Embryonic facial prominence (tissue), 1 donor: ENCODE data around the gene SH3BP2.

ENCODE experiments used
- DNase-seq: peaks from one replicate; pipeline ENCODE4 v3.0.0-alpha.2; 2016; ENCODE audit errors: extremely low spot score

The SH3BP2 gene

DNA sequence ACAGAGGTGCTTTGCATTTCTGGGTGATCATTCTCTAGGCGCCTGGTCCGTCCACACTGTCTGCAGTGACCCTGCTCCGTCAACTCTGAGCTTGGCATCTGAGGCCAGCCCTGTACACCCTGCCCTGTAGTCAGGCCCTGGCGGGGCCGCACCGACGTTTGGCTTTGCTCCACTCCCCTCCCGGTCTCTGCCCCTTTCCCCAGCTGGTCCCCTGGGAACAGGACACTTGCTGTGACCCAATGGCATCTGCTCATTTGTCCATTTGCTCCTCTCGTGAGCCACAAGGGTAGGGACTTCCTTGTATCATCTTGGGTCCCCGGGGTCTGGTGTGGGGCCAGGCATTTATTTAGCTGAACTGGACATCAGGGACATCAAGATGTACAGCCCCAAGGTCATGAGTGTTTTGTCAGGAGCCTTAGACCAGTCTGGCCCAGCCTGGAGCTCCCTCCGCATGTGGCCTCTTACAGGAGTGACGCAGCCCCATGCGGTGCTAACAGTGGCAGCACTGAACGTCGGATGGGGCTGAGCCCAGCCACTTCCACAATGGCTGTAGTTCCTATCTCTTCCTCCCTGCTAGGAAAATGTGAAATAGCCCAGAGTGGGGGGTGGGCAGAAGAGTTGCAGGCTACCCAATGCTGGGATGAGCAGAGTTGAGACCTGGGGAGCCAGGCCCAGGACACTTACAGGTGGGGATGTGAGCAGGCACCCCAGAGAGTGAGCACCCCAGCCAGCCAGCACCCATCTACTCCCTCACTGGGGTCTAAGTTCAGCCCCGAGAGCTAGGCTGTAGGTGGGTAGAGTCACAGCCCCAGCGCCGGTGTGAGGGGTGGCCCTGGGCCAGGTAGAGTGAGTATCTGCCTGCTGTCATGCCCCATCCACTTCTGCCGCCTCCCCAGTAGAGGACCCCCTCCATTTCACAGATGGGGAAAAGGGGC is 2.0 kb upstream of the SH3BP2 start:
- DNase-seq, result no peak

DNA sequence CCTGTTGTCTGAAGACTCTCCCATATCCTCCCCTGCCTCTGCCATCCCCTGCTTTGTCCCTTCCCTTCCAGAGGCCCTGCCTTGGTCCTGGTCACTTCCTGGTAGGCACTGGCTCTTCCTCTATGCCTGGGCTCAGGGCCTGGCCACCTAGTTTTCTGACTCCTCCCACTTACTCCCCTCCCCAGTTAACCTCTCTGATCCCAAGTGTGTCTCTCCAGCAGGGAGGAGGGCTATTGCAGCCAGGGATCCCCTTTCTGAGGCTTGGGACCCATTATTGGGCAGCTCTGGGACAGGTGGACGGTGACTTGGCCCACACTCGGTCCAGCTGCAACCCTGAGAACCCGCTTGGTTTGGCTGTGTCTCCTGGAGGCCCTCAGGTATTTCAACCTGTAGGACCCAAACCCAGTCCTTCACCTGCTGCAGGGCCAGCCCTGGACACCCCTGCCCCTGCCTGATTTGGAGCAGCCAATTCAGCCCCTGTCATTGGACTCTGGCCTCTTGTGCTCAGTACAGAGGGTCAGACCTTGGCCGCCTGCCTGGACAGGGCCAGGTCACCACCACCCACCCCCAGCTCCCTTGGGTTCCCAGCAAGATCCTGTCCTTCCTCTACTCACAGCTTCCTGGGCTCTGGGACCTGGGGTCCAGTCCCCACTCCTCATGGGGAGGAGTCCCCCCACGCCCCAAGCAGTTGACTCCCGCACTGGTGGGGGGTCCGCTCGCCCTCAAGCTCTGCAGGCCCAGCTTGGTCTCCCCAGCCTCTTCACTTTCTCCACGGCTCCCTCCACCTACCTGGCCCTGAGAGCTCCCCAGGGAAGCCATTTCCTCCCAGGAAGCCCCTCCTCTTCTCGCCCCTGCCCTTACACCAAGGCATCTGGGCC is 1.1 kb upstream of the SH3BP2 start:
- DNase-seq, result no peak

DNA sequence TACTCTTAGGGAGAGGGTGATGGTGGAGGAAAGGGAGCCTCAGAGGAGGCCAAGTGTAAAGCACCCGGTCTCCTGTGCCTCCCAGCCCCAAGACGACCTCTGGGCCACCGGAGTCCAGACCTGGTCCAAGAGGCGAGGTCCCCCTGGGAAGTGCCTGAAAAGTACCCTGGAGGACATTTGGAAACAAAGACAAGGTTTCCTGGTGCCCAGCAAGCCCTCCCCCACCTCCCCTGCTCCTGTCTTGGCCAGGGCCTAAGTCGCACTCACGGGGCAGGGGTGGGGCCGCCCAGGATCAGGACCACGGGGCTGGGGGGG is 532 bp upstream of the SH3BP2 start:
- DNase-seq, result no peak

DNA sequence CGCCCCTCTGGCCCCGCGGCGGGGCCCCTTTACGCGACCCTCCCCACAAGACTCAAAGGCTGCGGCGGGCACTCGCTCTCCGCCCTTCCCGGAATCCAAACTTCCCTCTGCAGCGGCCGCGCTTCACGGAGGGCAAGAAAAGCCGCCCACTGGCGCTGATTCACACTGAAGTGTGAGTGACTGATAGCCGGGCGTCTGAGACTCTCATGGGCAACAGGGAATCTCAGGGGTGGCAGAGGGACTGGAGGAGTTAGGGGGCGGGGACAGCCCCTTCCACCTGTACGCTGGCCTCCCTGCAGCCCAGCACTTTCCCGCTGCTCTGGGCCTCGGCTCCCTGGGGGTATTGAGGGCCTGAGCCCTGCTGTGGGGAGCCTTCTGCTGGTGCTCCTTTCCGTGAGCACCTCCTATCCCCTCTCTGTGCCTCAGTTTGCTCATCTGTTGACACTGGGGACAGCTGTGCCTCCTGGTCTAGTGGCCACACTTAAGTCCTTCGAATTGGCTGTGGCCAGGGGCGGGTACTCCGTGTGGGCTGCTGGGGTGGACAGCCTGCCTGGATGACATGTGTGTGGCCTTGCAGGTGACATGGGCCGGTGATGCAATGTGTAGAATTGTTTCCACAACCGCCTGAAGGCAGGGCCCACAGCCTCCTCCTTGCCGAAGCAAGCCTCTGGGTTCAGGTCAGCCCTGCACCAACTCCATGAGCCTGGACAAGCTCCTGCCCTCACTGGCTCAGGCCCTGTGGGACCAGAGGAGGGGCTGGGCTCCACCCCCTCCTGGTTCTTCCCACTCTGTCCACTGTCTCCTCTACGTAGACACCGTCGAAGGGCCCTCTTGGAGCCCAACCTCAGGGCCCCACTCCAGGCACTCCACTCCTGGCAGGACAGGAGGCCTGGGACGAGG is 951 bp downstream of the SH3BP2 start:
- DNase-seq, result no peak

DNA sequence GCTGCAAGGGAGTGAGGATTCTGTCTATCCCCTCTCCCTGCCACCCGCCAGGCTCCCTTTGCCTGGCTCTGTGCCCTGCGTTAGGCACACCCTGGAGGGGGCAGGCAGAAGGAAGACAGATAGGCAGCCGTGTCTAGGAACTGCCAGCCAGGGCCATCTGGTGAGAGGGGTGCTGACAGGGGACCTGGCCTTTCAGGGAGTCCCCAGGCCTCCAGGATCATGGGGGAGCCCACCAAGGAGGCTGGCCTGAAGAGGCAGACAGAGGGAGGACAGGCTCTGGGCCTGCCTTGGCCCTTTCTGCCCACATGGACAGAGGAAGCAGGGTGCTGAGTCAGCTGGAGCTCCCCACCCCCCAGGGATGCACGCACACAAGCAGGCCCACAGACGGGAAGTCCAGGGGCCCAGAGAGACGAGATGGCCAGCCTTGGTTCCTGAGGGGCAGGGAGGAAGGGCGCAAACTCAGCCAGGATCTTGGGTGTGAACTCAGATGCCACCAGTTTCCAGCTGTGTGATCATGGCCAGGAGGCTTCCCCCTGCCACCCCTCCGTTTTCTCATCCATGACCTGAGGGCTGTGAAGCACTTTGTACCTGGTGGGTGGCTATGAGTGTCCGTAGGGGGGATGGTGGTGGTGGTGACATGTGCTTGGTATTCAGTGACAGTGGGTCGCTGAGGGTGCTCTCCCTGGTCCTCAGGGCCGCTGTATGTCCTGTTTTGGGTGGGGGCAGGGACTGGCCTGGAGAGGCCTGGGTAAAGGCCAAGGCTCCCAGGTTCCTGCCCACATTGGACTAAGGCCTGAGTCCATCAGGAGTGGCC is 1.8 kb downstream of the SH3BP2 start:
- DNase-seq, result no peak

DNA sequence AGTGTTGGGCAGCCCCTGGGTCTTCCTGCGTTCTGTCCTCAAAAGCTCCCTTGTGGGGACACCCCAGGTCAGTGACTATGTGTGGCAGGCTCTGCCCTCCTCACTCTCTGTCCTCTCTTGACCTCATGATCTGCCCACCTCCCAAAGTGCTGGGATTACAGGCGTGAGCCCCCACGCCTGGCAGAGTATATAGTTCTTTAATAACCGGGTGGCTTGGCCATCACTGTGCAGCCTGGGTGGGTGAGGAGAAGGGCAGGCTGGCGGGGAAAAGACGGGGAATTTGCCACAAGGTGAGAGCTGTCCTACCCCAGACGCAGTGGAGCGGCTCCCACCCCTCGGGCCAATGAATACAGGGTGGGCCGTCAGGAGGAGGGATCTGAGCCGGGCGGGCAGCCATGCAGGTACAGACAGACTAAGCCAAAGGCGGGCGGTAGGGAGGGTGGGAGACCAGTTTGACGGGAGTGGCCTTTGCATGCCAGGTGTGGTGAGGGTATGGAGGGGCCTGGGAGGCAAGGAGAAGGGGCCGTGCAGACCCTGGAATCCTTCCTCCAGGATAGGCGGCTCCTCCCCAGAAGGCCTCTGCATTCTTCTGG is 2.5 kb downstream of the SH3BP2 start:
- DNase-seq, result no peak

DNA sequence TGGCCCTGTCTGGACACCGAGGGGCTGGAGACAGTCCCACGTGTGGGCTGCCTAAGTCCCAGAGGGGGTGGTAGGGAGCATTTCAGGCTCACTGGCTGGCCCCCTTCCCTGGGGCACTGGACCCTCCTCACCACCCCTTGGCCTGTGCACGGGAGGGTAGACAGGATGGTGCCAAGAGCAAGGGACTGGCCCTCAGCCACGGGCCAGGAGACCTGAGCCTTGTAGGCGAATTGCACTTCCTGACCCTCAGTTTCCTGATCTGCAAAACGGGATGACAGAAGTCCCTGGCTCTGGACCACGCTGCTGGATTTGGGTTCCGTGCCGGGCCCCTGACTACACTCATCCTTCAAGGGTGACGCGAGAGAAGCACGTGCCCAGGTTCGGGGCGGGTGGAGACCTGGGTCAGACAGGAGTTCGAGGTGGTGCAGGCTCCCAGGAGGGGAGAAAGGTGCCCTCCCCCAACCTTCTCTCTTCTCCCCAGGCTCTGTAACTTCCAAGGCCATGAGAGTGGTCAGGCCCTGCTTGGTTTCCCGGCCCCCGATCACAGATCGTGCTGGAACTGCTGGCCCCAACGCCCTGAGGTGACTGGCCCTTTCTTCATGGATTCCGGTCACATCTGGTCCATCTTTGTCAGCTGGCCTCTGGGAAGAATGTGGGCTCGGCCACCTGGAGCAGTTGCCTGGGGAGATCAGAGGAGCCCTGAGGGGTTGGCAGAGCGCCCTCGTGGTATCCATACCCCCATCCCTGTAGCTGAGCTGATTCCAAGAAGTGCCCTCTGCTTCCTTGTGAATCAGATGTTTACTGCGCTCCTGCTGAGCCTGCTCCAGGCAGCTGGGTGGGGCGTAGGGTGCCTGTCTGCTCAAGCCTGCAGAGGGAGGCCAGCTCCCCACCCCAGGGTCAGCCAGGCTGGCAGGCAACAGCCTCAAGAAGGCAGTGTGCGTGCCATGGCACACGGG is 3.3 kb downstream of the SH3BP2 start:
- DNase-seq, result no peak

DNA sequence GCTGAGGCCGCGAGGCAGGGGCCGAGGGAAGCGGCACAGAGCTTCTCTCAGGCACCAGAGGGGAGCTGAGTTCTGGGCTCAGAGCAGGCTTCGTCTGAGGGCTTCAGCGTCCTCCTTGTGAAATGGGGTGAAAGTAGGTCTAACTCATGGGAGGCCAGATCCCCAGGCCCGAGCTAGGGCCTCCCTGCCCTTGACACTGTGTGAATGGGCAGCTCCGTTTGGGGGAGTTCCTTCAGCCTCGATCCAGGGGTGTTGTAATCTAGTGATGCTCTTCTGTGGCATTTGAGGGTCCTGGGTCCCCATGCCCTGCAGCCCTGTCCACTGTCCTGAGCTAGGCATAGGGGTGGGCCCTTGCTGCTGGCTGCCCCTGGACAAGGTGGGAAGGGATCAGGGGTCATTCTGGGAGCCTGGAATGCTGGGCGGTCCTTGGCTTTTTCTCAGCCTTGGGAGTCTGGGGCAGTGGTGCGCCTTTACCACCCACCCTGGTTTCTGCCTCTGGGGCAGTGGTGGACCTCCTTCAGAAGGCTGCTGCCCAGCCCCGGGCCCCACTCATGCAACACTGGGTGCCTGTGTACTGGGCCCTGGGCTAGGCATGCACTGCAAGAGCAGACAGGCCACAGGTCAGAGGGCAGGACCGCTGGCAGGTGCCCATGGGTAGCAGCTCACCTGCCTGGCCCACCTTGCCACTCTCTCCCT is 4.1 kb downstream of the SH3BP2 start:
- no peak for DNase-seq

DNA sequence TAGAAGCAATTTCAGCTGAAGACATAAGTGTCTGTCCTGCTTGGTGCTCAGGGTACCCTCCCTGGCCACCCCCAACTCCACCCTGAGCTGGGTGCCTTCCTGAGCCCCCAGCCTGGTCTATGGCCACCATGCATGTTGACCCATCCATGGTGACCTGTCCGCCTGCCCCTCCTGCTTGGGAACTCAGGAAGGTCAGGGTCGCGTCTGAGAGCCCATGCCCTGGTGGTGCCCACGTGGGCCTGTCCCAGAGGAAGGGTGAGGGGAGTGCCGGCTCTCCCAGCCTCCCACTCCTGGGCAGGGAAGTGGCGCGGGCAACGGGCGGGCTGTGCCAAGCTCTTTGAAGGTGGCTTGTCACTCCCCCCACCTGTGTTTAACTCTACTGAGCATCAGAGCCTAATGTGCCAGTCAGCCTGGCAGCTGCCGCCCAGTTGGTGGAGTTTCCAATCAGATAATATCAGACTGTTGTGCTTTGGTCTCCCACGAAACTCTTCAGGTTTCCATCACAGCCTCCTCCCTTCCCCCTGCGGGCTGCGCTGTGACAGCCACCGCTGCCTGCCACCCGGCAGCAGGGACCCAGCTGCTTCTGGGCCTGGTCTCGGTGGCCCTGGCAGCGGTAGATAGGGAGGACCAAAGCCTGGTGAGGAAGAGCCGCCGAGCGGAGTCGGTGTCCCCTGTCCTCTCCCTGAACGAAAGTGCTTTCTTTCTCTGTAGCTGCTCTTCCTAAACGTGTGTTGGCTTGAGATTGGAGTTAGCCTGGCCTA is 4.8 kb downstream of the SH3BP2 start:
- no peak for DNase-seq

DNA sequence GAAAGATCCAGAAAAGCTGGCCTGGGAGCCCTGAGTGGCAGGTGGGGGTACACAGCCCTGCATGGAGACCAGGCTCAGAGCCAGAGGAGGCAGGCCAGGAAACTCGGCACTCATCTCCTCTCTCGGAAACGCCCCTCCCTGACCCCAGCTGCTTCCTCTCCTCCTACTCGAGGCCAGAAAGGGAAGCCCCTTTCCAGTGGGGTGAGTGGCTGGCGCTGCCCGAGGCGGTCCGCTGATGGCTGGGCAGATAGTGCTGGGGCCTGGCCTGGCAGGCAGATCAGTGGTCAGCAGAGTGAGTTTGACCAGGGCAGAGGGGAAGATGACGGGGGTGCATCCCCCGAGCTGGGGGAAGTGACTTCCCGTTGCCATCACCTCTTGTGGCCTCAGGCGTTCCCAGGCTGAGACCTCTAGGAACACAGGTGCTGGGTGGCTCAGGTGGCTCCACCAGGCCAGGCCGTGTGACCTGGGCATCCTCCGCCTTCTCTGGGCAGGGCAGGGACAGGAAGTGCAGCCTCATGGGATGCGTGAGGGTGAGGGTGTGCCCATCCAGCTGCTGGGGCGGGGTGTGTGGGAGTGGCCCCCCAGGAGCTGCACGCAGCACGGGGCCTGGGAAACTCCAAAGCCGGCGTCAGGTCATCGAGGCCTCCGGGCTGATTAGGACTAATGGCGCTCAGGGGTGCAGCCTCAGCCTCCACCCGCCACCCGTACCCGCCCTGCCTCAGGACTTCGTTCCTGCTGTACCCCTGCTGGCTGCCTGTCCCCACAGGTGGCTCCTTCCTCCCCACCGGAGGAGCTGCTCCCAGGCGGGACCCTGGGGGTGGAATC is 5.7 kb downstream of the SH3BP2 start:
- DNase-seq, result no peak

DNA sequence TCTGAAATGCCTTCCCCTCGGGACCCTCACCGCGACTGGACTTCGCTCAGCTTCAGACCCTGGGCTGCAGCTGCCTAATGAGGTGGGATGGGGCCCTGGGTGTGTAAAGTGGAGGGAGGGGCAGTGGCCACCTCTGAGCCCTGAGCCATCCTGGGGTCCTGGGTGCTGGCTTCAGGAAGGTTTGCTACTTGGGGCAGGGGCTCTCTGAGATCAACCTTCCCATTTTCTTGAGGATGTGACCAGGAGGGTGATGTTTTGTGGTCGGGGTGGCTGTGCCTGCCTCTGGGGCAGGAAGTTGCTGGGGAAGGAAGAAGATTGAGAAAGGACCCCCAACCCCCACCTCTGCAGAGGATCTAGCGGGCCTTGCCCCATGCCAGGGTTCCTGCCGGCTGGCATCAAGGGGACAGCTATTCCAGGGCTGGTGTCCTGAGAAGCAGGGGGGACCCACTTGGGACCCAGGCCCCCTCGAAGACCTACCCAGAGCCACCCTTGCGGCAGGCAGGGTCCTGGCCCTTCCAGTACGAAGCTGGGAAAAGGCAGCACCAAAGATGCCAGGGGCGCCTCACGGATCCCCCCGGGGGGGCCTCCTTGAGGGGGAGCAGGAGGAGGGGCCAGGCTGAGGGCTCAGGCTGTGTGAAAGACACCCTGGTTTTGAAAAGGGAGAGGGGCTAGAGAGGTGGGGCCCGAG is 6.5 kb downstream of the SH3BP2 start:
- no peak for DNase-seq

DNA sequence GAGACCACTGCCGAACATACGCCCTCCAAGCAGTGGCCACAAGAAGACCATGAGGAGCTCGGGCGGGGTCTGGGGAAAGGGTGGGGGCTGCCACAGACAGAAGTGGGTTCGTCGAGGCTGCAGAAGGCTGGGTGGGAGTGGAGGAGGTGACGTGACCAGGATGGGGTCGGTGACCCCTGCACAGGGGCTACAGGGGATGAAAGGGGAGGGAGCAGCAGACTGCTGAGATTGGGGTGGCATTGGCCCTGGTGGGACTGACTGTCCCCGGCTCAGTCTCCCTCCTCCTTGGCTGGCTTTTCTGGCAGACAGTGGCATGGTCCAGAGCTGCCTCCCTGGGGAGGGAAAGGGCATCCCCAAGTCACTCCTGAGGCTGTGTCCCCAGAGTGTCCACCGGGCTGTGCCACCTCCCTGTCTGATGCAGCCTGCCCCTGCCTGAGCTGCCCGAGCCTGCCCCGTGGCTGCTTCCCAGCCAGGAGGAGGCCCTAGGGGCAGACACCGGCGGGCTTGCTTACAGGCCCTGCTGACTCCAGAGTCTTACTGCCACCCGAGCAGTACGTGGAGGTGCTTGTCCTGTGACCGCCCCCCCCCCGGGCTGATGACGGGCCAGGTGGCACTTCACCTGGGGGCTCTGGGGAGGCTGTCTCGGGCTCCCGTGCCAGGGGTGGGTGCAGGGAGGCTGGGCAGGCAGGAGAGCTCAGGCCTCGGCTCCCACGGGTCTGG is 7.2 kb downstream of the SH3BP2 start:
- no peak for DNase-seq

DNA sequence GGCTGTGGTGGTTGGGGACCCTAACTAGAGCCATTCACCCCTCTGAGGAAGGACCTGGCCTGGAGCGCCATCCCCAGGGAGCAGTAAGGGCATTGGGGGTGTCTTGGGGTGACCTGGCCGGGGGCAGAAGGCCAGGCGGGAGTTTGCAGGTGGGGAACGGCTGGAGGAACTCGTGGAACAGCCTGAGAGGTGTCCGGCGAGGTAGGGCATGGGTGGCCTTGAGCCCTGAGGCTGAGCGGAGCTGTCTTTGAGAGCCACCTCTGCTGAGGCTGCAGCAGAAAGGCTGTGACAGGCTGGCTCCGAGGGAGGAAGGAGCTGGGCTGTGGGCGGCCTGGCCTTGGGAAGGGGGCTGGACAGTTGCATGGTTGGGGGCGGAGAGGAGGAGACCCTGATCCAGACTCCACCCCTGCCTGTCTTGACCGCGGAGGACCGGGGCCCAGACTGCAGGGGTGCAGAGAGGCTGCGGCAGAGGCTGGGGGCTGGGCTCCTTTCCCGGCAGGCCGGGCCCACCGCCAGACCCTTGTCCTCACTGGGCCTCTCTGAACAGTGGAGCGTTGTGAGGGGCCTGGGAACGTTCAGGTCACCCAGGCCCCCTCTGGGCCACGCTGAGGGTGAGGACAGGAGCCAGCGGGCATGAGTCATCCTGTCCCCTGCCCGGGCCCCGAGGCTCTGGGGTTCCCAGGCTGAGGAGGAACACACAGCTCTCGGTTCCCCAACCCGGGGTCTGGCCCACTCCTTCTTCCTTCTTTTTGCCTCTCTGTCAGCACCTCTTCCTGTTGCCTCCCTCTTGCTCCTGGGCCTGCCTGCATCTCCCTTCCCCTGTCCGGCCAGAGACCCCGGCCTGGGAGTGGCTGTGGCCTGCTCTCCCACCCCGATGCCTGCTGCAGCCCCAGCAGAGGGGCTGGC is 8.1 kb downstream of the SH3BP2 start:
- DNase-seq, result peak; percentile 43

DNA sequence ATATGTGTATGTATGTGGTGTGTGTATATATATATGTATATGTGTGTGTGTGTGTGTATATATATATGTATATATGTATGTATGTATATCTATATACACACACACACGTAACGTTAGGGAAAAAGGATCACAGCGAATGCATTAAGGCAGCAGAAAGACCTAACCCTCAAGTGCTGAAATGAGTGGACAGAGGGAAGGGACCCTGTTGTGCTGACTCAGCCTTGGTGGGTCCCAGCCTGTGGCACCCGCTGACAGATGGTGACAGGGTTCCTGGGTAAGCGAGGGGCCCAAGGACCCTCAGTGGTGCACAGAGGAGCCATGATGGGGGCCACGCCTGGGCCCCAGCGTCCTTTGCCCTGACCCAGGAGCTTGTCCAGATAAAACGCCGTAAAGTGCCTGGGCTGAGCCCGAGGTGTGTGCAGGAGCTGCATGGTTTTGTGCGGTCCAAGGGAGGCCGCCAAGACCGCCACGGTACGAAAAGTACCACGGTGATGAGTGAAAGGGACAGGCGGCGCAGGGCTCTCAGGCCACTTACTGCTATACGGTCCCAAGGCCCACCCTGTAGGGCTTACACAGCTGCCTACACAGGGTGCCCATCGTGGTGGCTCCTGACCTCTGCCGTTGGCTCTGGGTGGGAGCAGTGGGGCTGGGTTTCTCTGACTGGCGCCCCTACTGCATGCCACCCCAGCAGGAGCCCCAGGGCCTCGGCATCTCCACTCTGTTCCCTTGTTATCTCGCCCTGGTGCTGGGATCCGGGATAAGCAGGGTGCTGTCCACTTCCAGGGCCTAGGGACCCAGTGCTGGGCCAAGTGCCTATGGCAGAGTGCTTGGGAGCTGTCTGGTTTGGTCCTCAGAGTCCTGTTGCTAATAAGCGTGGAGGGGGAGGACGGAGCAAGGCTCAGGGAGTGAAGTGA is 10.0 kb downstream of the SH3BP2 start:
- DNase-seq, result no peak
